Astrocyte (in vitro differentiated cells and primary cell): ENCODE results near the gene APRT.

Experiments
- CTCF ChIP-seq: IDR thresholded peaks from 2 replicates; pipeline ENCODE4 v1.5.1; 2011; ENCODE audit warnings: low read depth, mild to moderate bottlenecking, inconsistent platforms, low read length, moderate library complexity; ENCODE audit not compliant: insufficient read depth
- EZH2 ChIP-seq: IDR thresholded peaks from 2 replicates; pipeline ENCODE4 v1.6.1; 2012; ENCODE audit warnings: mild to moderate bottlenecking, low read length, inconsistent platforms; ENCODE audit not compliant: insufficient read depth

DNA sequence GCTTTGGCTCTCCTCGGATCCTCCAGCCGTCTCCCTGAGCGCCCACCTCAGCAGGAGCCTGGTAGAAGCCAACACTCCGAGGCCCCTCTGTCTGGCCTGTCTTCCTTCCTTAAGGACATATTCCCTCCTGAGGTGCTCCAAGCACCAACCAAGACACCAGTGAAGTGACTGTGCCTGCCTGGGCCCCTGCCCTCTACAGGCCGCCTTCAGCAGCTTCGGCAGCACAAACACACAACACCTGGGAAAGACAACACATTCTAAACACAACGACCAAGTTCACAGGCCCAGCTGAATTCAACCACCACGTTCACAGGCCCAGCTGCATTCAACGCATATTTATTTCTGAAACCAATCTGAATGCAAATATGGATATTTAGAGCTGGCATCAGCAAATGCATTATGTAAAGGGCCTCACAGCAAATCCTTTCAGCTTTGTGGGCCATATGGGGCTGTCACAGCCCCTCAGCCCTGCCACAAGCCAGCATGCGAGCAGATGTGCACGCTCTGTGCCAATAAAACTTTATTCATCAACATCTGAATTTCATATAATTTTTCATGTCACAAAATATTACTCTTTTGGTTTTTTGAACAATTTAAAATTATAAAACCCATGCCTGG lies 32.8 kb upstream of the APRT start:
- TF ChIP-seq CTCF (no peak), EZH2 (no peak)
